GM12878 (cell line): ENCODE results near the gene C18orf63. TPM values are rescaled to one million over a fixed set of nuclear protein-coding genes. Genes with fewer than 3 reads are reported as not detected.
A peak's percentile ranks its signal among the peaks of the same experiment; 100 is the strongest.

Source experiments
- ATAC-seq: fragments of 200-7000 bp; cut with Tn5 transposase; 3 replicates; pipeline ENCODE4 v1.9.1; 2020; ENCODE audit warnings: mild to moderate bottlenecking, moderate library complexity
- BruUV-seq: library from RNA; stranded (reverse); fragments of 400-500 nt; replicated peaks from 2 replicates; lab custom pipeline; 2021; lab: Mats Ljungman, UMichigan
- CTCF ChIA-PET: fragments of 300-600 bp; sonication (Branson Sonifier 250); formaldehyde crosslinking; extraction: SDS; loops from one replicate; lab custom pipeline; 2021; ENCODE audit warnings: inconsistent platforms; lab: Yijun Ruan, JAX
- POLR2A ChIA-PET: fragments of 350-600 bp; formaldehyde crosslinking; extraction: SDS; loops from one replicate; lab custom pipeline; 2021; ENCODE audit warnings: inconsistent platforms; lab: Charles Lee
- RAD21 ChIA-PET: fragments of 300-600 bp; sonication (Branson Sonifier 250); formaldehyde crosslinking; loops from one replicate; lab custom pipeline; 2023; ENCODE audit warnings: antibody characterized with exemption; ENCODE audit not compliant: unreplicated experiment; lab: Charles Lee
- SMC1A ChIA-PET: fragments of 300-600 bp; sonication (Branson Sonifier 250); formaldehyde crosslinking; loops from one replicate; lab custom pipeline; 2023; ENCODE audit not compliant: unreplicated experiment, uncharacterized antibody; lab: Charles Lee
- DNase-seq: peaks from one replicate; pipeline ENCODE4 v3.0.0-alpha.2; 2011; ENCODE audit warnings: low read depth, low spot score
- FAIRE-seq: peaks from 3 replicates; lab custom pipeline; 2011; peaks lifted over from hg19 to GRCh38; lab: Jason Lieb, UNC
- H2AFZ ChIP-seq: 2 replicates; pipeline ENCODE4 v1.6.0; 2011; ENCODE audit warnings: low read depth, low read length, control low read depth; ENCODE audit not compliant: control insufficient read depth
- H3K27ac ChIP-seq: 2 replicates; pipeline ENCODE4 v1.5.1; 2011; ENCODE audit warnings: control low read depth; ENCODE audit not compliant: control insufficient read depth, insufficient read depth
- H3K27me3 ChIP-seq, 2 experiments: replicated peaks in 1 of 2; 2 replicates each; pipeline versions ENCODE4 v1.6.0 to v1.6.1; 2011; ENCODE audit warnings: low read length in 1 of 2; ENCODE audit not compliant: control insufficient read depth in 2 of 2, insufficient read depth in 2 of 2
- H3K36me3 ChIP-seq, 2 experiments: 2 replicates each; pipeline ENCODE4 v1.5.1; 2011; ENCODE audit warnings: low read length in 1 of 2; ENCODE audit not compliant: control insufficient read depth in 2 of 2, insufficient read depth in 2 of 2
- H3K4me1 ChIP-seq: 2 replicates; pipeline ENCODE4 v1.6.1; 2011; ENCODE audit warnings: mild to moderate bottlenecking, low read length, moderate library complexity, mixed read lengths; ENCODE audit not compliant: control insufficient read depth, insufficient read depth
- H3K4me2 ChIP-seq: 2 replicates; pipeline ENCODE4 v1.6.0; 2011; ENCODE audit warnings: control low read depth; ENCODE audit not compliant: control insufficient read depth, insufficient read depth
- H3K4me3 ChIP-seq: fragments of 200-600 bp; sonication (generic); 2 replicates; pipeline ENCODE4 v1.5.1; 2016
- H3K79me2 ChIP-seq: 2 replicates; pipeline ENCODE4 v1.6.0; 2011; ENCODE audit warnings: low read length; ENCODE audit not compliant: control insufficient read depth, insufficient read depth
- H3K9ac ChIP-seq: 2 replicates; pipeline ENCODE4 v1.8.0; 2011; ENCODE audit warnings: low read length, control low read depth, mixed read lengths; ENCODE audit not compliant: control insufficient read depth, insufficient read depth
- H3K9me3 ChIP-seq: replicated peaks from 3 replicates; pipeline ENCODE4 v1.5.1; 2011; ENCODE audit warnings: mild to moderate bottlenecking, low read length; ENCODE audit not compliant: control insufficient read depth, insufficient read depth
- H4K20me1 ChIP-seq: 2 replicates; pipeline ENCODE4 v1.6.0; 2011; ENCODE audit not compliant: control insufficient read depth, insufficient read depth
- MYB ChIP-seq: fragments of 150-350 bp; IDR thresholded peaks from 2 replicates; pipeline ENCODE4 v1.6.1; 2014; ENCODE audit warnings: mild to moderate bottlenecking, low read depth, low read length, borderline replicate concordance
- YY1 ChIP-seq: IDR thresholded peaks from 2 replicates; pipeline ENCODE4 v1.6.1; 2011; ENCODE audit warnings: low read depth, mild to moderate bottlenecking, low read length
- WGBS: methylation state at CpG from one replicate; pipeline ENCODE4 v1.1.6; 2016; ENCODE audit warnings: low lambda C conversion rate; ENCODE audit not compliant: insufficient replicate concordance, insufficient coverage; ENCODE audit errors: missing lambda C conversion rate; 5-methylcytosine and 5-hydroxymethylcytosine counted together
- in situ Hi-C: fragments of 300-500 bp; cut with MboI; formaldehyde crosslinking; loops from 9 replicates; pipeline ENCODE4 v1.14.3; 2018; ENCODE audit warnings: mixed read lengths
- intact Hi-C: fragments of 100-400 bp; cut with micrococcal nuclease; formaldehyde crosslinking; loops from one replicate; pipeline ENCODE4 v1.14.2; 2022; ENCODE audit not compliant: unreplicated experiment
- polyA plus RNA-seq, 11 experiments: library from polyadenylated mRNA; depleted of rRNA in 4 of 11; unstranded in 6 of 11; stranded (reverse) in 5 of 11; fragments of >200 nt; fragmentation: Nextera tagmentation in 4 of 11; fragmentation: Illumina TruSeq in 1 of 11; extraction: Ambion mirVana in 4 of 11; extraction: Trizol in 1 of 11; gene quantifications; 1 replicate in 1 of 11; 2 replicates in 10 of 11; pipeline versions ENCODE4 v1.2.1 to v1.2.3, GENCODE V29; 2011 to 2016; ENCODE audit warnings: inconsistent platforms in 2 of 11, missing spikeins in 2 of 11, low read depth in 1 of 11
- total RNA-seq, 4 experiments: library from RNA; depleted of rRNA in 3 of 4; stranded (reverse); fragments of >200 nt in 3 of 4; fragmentation: Illumina TruSeq in 1 of 4; extraction: Trizol in 1 of 4; gene quantifications; 2 replicates each; pipeline versions ENCODE4 v1.2.1 to v1.2.3, GENCODE V29; 2013 to 2021
- TF ChIP-seq, protein P1 (sequence below): fragments of 450-650 bp; IDR thresholded peaks from 2 replicates; pipeline ENCODE4 v1.6.1; 2017; ENCODE audit warnings: mild to moderate bottlenecking, moderate library complexity

Gene C18orf63
- total and polyA plus RNA-seq, 10 of the 15 experiments (the other 5 are each of a cell fraction or from before 2014, with no cell fraction given), result not detected

DNA sequence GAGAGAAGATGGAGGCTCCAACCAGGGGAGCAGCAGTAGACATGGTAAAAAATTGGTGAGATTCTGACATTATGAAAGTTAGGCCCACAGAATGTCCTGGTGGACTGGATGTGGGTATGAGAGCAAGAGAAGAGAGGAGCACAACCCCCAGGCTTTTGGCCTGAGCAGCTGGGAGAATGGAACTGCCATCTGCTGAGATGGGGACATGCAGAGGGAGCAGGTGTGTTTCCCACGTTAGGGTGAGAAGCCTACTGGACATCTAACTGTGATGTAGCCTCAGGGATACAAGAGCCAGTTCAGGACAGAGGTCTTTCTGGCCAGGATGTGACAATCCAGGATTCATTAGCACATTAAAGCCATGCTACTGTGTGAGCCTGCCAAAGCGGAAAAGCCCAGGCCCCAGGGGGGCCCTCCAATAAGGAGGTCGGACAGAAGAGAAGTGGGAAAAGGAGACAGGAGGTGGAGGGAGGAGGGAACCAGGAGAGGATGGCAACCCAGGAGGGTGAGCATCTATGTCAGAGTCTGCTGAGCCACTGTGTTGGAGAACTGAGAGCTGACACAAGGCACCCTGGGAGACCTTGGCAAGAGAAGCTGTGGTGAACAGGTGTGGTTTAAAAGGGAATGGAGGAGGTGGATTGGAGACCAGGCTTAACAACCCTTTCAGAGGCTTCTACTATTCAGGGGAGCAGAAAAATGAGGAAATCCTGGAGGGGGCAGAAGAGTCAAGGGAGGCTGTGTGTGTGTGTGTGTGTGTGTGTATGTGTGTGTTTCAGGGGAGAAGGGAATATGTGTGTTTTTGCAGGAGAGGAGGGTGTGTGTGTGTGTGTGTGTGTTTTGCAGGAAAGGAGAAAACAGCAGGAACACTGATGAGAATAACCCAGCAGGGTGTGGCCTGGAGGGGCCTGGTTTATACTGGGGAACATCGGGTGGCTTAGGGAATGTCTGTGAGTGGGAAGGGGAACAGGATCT, 34.3 kb upstream of the C18orf63 start (continued):
- TF ChIP-seq, protein P1, sequence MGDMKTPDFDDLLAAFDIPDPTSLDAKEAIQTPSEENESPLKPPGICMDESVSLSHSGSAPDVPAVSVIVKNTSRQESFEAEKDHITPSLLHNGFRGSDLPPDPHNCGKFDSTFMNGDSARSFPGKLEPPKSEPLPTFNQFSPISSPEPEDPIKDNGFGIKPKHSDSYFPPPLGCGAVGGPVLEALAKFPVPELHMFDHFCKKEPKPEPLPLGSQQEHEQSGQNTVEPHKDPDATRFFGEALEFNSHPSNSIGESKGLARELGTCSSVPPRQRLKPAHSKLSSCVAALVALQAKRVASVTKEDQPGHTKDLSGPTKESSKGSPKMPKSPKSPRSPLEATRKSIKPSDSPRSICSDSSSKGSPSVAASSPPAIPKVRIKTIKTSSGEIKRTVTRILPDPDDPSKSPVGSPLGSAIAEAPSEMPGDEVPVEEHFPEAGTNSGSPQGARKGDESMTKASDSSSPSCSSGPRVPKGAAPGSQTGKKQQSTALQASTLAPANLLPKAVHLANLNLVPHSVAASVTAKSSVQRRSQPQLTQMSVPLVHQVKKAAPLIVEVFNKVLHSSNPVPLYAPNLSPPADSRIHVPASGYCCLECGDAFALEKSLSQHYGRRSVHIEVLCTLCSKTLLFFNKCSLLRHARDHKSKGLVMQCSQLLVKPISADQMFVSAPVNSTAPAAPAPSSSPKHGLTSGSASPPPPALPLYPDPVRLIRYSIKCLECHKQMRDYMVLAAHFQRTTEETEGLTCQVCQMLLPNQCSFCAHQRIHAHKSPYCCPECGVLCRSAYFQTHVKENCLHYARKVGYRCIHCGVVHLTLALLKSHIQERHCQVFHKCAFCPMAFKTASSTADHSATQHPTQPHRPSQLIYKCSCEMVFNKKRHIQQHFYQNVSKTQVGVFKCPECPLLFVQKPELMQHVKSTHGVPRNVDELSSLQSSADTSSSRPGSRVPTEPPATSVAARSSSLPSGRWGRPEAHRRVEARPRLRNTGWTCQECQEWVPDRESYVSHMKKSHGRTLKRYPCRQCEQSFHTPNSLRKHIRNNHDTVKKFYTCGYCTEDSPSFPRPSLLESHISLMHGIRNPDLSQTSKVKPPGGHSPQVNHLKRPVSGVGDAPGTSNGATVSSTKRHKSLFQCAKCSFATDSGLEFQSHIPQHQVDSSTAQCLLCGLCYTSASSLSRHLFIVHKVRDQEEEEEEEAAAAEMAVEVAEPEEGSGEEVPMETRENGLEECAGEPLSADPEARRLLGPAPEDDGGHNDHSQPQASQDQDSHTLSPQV, result no peak
- TF ChIP-seq YY1, result no peak

- in situ Hi-C loops, result no loop called here
- Histone ChIP-seq H3K27ac (0 out of 2 replicates have a peak overlapping the region, but pooled peaks have one; percentile 1), H3K4me1 (peaks cover 7% of the 10 kb centered on the region; the same call in 1 of the 2 replicates), H3K9ac (no peak overlapping the region), H3K36me3 (no peaks in the 10 kb centered on the region; a peak in 1 of 4 replicates), H3K79me2 (no peaks in the 10 kb centered on the region; the same call in 1 of the 2 replicates), H3K9me3 (no peaks in the 10 kb centered on the region), H2AFZ (peak overlapping the region; percentile 3), H3K27me3 (no peaks in the 10 kb centered on the region), H3K4me2 (0 out of 2 replicates have a peak overlapping the region, but pooled peaks have one; percentile 15), H4K20me1 (no peaks in the 10 kb centered on the region)
- BruUV-seq, result no TSS peak
- RAD21 ChIA-PET, result no interaction called here
- ATAC-seq, result peak; percentile 63
- SMC1A ChIA-PET, result no interaction called here
- WGBS, result 68% methylated on average over 12 of the region's 12 CpGs
- intact Hi-C loops, result no loop called here
- CTCF ChIA-PET, result no interaction called here
- no peak for TF ChIP-seq MYB
- TF ChIP-seq, all 136 proteins: peak for 0
- POLR2A ChIA-PET, result interaction anchor here (1.0 kb wide), 1 partner anchor 16 kb away, joined by 3 read pairs; no protein-coding TSS in a partner anchor
- FAIRE-seq (no peak), DNase-seq (no peak)
- H3K4me3 ChIP-seq, result no peak overlapping the region
Observed at GRCh38 chr18:74281980-74282754, 33.5 kb upstream of the C18orf63 start.
